ENCODE measurements around the gene KCNAB1. TPM values are rescaled to one million over a fixed set of nuclear protein-coding genes. Genes with fewer than 3 reads are reported as not detected.

Gene KCNAB1
- total and polyA plus RNA-seq, 4 donors = 0.16 to 2.4 (median 0.72) TPM

DNA sequence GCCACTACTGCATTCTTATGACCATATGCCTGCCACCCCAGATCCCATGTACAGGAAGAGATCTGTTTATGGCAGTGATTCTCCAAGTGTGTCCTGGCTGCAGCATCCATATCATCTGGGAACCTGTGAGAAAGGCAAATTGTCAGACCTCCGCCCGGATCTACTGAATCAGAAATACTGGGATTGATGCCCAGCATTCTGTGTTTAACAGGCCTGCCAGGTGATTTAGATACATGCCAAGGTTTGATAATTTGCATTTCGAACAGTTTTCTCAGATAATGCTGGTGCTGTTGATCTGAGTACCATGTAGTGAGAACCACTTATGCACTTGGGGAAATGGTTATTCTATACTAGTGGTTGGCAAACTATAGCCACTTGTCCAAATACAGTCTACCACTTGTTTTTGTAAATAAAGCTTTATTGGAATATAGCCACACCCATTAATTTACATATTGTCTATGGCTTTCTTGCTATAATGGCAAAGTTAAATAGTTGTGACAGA is 269.1 kb downstream of the KCNAB1 start:
- no peak for DNase-seq
- H3K9me3 ChIP-seq (ENCODE audit: control insufficient read depth in 4 of 4, insufficient read depth in 3 of 4, low read length in 3 of 4) = no peaks in the 10 kb centered on the region
- no peaks in the 10 kb centered on the region for H3K4me1 ChIP-seq (ENCODE audit: control insufficient read depth in 5 of 5, insufficient read depth in 5 of 5, low read length in 5 of 5)
- ATAC-seq (ENCODE audit: insufficient read depth, low FRiP score) = no peak
- no peak overlapping the region for H3K4me3 ChIP-seq
- no peak overlapping the region for H3K27ac ChIP-seq (ENCODE audit: low read depth in 1 of 2, low read length in 1 of 2)
- no peaks in the 10 kb centered on the region for H3K27me3 ChIP-seq (ENCODE audit: control insufficient read depth in 3 of 3, insufficient read depth in 3 of 3, low read length in 2 of 3)
- H3K36me3 ChIP-seq (ENCODE audit: control insufficient read depth in 4 of 4, insufficient read depth in 4 of 4, low read length in 4 of 4) = no peaks in the 10 kb centered on the region
- no peak overlapping the region for H3K9ac ChIP-seq (ENCODE audit: insufficient read depth in 1 of 2, low read length in 2 of 2)
- WGBS, 2 donors = 73 to 93% methylated on average over 3 of the region's 3 CpGs
- TF ChIP-seq, protein P1, sequence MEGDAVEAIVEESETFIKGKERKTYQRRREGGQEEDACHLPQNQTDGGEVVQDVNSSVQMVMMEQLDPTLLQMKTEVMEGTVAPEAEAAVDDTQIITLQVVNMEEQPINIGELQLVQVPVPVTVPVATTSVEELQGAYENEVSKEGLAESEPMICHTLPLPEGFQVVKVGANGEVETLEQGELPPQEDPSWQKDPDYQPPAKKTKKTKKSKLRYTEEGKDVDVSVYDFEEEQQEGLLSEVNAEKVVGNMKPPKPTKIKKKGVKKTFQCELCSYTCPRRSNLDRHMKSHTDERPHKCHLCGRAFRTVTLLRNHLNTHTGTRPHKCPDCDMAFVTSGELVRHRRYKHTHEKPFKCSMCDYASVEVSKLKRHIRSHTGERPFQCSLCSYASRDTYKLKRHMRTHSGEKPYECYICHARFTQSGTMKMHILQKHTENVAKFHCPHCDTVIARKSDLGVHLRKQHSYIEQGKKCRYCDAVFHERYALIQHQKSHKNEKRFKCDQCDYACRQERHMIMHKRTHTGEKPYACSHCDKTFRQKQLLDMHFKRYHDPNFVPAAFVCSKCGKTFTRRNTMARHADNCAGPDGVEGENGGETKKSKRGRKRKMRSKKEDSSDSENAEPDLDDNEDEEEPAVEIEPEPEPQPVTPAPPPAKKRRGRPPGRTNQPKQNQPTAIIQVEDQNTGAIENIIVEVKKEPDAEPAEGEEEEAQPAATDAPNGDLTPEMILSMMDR (IDR thresholded peaks at IDR 0.05; ENCODE audit: control extremely low read depth, extremely low read depth) = no peak

GRCh38 chr3:156390846-156391245 is 270.5 kb downstream of the KCNAB1 start:
- TF ChIP-seq, protein P1 (IDR thresholded peaks at IDR 0.05; ENCODE audit: control extremely low read depth, extremely low read depth) = no peak
- Histone ChIP-seq H3K9ac (ENCODE audit: insufficient read depth in 1 of 2, low read length in 2 of 2) (no peak overlapping the region), H3K36me3 (ENCODE audit: control insufficient read depth in 4 of 4, insufficient read depth in 4 of 4, low read length in 4 of 4) (no peaks in the 10 kb centered on the region), H3K9me3 (ENCODE audit: control insufficient read depth in 4 of 4, insufficient read depth in 3 of 4, low read length in 3 of 4) (no peaks in the 10 kb centered on the region), H3K27ac (ENCODE audit: low read depth in 1 of 2, low read length in 1 of 2) (no peak overlapping the region), H3K4me3 (no peak overlapping the region), H3K27me3 (ENCODE audit: control insufficient read depth in 3 of 3, insufficient read depth in 3 of 3, low read length in 2 of 3) (no peaks in the 10 kb centered on the region), H3K4me1 (ENCODE audit: control insufficient read depth in 5 of 5, insufficient read depth in 5 of 5, low read length in 5 of 5) (no peaks in the 10 kb centered on the region)
- ATAC-seq (ENCODE audit: insufficient read depth, low FRiP score) = no peak
- DNase-seq = no peak
- 80 to 88% methylated on average over 4 of the region's 4 CpGs for WGBS, 2 donors

GRCh38 chr3:156395961-156396710 is 275.8 kb downstream of the KCNAB1 start:
- Histone ChIP-seq H3K27ac (ENCODE audit: low read depth in 1 of 2, low read length in 1 of 2) (no peak overlapping the region), H3K27me3 (ENCODE audit: control insufficient read depth in 3 of 3, insufficient read depth in 3 of 3, low read length in 2 of 3) (no peaks in the 10 kb centered on the region), H3K36me3 (ENCODE audit: control insufficient read depth in 4 of 4, insufficient read depth in 4 of 4, low read length in 4 of 4) (no peaks in the 10 kb centered on the region), H3K4me1 (ENCODE audit: control insufficient read depth in 5 of 5, insufficient read depth in 5 of 5, low read length in 5 of 5) (no peaks in the 10 kb centered on the region), H3K4me3 (no peak overlapping the region), H3K9ac (ENCODE audit: insufficient read depth in 1 of 2, low read length in 2 of 2) (no peak overlapping the region), H3K9me3 (ENCODE audit: control insufficient read depth in 4 of 4, insufficient read depth in 3 of 4, low read length in 3 of 4) (no peaks in the 10 kb centered on the region)
- no peak for ATAC-seq (ENCODE audit: insufficient read depth, low FRiP score)
- TF ChIP-seq, protein P1 (IDR thresholded peaks at IDR 0.05; ENCODE audit: control extremely low read depth, extremely low read depth) = no peak
- no peak for DNase-seq
- WGBS, 2 donors = 71 to 77% methylated on average over 4 of the region's 4 CpGs
